LNCaP clone FGC (cell line): ENCODE measurements around the gene RPEL1.

ENCODE experiments used
- DNase-seq: peaks from one replicate; pipeline ENCODE4 v3.0.0-alpha.2; 2011; ENCODE audit warnings: low read depth
- H3K4me3 ChIP-seq: 2 replicates; pipeline ENCODE4 v1.5.1; 2011; ENCODE audit warnings: mild to moderate bottlenecking, low read depth, low read length, control low read depth
- TF ChIP-seq, protein P1 (sequence below): IDR thresholded peaks from 2 replicates; pipeline ENCODE4 v1.5.1; 2012; ENCODE audit warnings: mild to moderate bottlenecking; ENCODE audit not compliant: control insufficient read depth, insufficient read depth; ENCODE audit errors: extremely low read depth

The RPEL1 gene

DNA sequence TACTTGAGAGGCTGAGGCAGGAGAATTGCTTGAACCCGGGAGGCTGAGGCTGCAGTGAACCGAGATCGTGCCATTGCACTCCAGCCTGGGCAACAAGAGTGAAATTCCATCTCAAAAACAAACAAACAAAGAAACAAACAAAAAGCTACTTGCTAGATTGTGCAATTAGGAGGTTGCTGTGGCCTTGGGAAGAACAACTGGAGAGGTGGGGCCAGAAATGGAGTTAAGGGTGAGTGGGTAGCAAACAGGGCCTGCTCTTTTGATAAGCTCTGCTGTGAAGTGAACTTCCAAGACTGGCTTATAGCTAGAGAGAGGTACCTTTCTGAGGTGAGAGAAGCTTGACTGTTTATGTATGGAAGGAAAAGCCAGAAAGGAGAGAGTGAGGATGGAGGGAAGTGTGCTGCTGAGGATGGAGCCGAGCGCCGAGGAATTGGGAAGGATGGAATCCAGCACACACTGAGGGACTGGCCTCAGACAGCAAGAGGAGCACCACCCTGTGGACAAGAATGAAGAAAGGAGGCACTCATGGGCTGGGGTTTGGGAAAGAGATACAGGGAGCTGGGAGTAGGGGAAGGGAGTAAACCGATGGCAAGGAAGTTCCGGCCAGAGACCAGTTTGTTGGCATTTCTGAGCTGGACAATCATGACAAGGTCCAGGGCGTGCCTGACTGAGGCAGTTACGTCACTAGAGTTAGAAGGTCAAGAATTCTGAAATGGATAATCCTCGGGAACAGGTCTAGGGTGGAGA lies 7.0 kb upstream of the RPEL1 start:
- no peak for DNase-seq
- H3K4me3 ChIP-seq, result no peak overlapping the region
- TF ChIP-seq, protein P1, sequence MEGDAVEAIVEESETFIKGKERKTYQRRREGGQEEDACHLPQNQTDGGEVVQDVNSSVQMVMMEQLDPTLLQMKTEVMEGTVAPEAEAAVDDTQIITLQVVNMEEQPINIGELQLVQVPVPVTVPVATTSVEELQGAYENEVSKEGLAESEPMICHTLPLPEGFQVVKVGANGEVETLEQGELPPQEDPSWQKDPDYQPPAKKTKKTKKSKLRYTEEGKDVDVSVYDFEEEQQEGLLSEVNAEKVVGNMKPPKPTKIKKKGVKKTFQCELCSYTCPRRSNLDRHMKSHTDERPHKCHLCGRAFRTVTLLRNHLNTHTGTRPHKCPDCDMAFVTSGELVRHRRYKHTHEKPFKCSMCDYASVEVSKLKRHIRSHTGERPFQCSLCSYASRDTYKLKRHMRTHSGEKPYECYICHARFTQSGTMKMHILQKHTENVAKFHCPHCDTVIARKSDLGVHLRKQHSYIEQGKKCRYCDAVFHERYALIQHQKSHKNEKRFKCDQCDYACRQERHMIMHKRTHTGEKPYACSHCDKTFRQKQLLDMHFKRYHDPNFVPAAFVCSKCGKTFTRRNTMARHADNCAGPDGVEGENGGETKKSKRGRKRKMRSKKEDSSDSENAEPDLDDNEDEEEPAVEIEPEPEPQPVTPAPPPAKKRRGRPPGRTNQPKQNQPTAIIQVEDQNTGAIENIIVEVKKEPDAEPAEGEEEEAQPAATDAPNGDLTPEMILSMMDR, result no peak

DNA sequence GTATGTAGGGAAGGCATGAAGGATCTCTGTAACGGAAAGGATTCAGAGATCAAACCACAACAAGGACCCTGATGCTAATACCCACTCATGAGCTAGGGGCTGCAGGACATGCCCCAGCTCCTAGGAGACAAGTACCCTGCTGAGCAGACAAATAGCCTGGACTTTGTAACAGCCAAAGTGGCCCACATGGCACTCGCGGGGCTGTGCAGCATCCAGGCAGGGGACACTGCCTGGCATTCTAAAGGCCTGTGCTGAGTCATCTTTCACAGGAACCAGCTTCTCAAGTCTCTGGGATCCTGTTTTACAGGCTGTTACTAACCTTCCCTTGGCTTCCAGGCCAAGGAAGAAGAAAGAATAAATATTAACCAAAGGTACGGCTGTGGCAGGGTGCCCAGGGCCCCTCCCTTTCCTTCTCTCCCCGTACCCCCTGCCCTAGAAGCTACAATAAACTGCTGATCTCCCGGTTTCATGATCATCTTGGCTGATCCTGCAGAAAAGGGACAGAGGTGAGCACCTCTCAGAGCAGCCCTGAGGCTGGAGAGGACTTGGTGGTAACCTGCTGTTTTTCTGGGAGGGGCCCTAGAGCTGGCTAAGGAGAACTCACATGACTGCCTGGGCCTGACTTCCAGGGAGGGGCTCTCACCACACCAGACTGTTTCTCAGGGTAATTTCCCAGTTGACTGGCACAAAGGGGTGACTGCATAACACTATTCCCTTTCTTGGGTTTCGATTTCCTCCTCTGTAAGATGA lies 4.2 kb upstream of the RPEL1 start:
- peak; percentile 94 for DNase-seq
- peak overlapping the region; percentile 2; the same call in 1 of the 2 replicates for H3K4me3 ChIP-seq
- TF ChIP-seq, protein P1, result no peak

- TF ChIP-seq, protein P1, result peak; percentile 93
Observed at GRCh38 chr10:103244666-103245271, 918 bp upstream of the RPEL1 start.

GRCh38 chr10:103246324-103246723 lies 637 bp downstream of the RPEL1 start:
- TF ChIP-seq, protein P1, result no peak
- no peak for DNase-seq
- H3K4me3 ChIP-seq, result no peak overlapping the region

More at GRCh38 chr10:103244666-103245271, 918 bp upstream of the RPEL1 start:
- DNase-seq, result peak; percentile 56
- H3K4me3 ChIP-seq, result no peak overlapping the region

DNA sequence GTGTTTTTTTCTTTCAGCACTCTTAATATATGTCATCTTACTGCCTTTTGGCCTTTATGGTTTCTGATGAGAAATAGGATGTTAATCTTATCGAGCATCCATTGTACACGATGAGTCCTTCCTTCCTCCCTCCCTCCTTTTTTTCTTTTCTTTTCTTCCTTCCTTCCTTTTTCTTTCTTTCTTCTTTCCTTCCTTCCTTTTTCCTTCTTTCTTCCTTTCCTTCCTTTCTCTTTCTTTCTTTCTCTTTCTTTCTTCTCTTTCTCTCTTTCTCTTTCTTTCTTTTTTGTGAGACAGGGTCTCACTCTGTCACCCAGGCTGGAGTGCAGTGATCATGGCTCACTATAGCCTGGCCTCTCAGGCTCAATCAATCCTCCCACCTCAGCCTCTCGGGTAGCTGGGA lies 8.4 kb downstream of the RPEL1 start:
- DNase-seq, result no peak
- TF ChIP-seq, protein P1, result no peak
- no peak overlapping the region for H3K4me3 ChIP-seq

GRCh38 chr10:103254538-103255325 lies 9.0 kb downstream of the RPEL1 start:
- DNase-seq, result no peak
- no peak overlapping the region for H3K4me3 ChIP-seq
- TF ChIP-seq, protein P1, result no peak
